Muscle layer of duodenum (tissue), 2 donors: ENCODE results near the gene C14orf180.
"Not testable (repeated sequence)": the region's sequence is repeated elsewhere in the genome, so short reads cannot be mapped to it uniquely, and the experiment has no call there.

ENCODE experiments used
- H3K27ac ChIP-seq: one replicate; pipeline ENCODE4 v1.7.0; 2013; ENCODE audit warnings: mild to moderate bottlenecking, low read length
- H3K27me3 ChIP-seq: one replicate; pipeline ENCODE4 v1.7.0; 2013; ENCODE audit warnings: low read depth, mild to moderate bottlenecking, control low read depth, low read length
- H3K36me3 ChIP-seq, 2 donors: one replicate each; pipeline ENCODE4 v1.7.0; 2013; ENCODE audit warnings: low read length in 2 of 2, control low read depth in 1 of 2, mild to moderate bottlenecking in 1 of 2; ENCODE audit not compliant: insufficient read depth in 2 of 2, control insufficient read depth in 1 of 2
- H3K4me1 ChIP-seq, 2 donors: one replicate each; pipeline ENCODE4 v1.7.0; 2013; ENCODE audit warnings: low read length in 2 of 2, mild to moderate bottlenecking in 2 of 2, control low read depth in 1 of 2, moderate library complexity in 1 of 2; ENCODE audit not compliant: insufficient read depth in 2 of 2, control insufficient read depth in 1 of 2
- H3K4me3 ChIP-seq, 2 donors: one replicate each; pipeline ENCODE4 v1.7.0; 2013; ENCODE audit warnings: low read length in 2 of 2, low read depth in 1 of 2, mild to moderate bottlenecking in 1 of 2
- H3K9me3 ChIP-seq, 2 donors: one replicate each; pipeline ENCODE4 v1.7.0; 2013; ENCODE audit warnings: low read length in 2 of 2, control low read depth in 1 of 2, mild to moderate bottlenecking in 1 of 2; ENCODE audit not compliant: control insufficient read depth in 1 of 2
- donor health status: healthy.

The C14orf180 gene

DNA sequence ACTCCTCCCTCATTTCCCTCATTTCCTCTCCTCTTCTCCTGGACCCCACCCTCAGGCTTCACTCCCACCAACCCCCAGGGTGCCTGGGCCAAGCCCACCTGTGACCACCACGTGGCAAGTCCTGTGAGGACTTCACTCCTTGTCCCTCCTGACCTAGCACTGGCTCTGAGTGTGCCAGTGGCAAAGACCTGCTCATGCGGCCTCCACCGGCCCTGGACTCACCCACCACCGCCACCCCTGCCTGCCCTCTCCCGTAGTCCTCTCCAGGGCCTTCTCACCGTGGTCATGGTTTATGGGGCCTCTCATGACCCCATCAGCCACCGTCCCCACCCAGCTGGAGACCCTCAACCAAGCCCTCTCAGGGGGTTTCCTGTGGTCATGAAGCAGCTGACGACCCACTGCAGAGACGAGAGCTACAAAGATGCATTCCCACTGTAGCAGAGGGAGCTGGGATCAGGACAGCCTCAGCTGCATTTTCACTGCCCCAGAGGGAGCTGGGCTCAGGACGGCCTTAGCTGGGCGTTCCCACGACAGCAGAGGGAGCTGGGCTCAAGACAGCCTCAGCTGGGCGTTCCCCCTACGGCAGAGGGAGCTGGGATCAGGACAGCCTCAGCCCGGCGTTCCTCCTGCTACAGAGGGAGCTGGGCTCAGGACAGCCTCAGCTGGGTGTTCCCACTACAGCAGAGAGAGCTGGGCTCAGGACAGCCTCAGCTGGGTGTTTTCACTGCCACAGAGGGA lies 3.2 kb upstream of the C14orf180 start:
- no peaks in the 10 kb centered on the region for H3K4me1 ChIP-seq
- H3K27me3 ChIP-seq: no peaks in the 10 kb centered on the region
- H3K36me3 ChIP-seq: no peaks in the 10 kb centered on the region
- no peak overlapping the region for H3K4me3 ChIP-seq
- no peak overlapping the region for H3K27ac ChIP-seq
- no peaks in the 10 kb centered on the region for H3K9me3 ChIP-seq

DNA sequence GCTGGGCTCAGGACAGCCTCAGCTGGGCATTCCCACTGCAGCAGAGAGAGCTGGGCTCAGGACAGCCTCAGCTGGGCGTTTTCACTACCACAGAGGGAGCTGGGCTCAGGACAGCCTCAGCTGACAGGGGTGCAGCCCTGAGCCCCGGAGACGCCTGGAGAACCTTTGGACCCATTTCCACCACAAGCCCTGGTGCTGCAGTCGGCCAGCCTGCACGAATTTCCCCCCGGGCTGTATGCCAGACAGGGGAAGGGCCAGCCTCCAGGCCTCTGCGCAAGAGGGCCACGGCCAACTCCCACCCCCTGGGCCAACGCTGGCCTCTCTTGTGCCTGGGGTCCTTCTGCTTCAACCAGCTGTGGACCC lies 2.6 kb upstream of the C14orf180 start:
- Histone ChIP-seq H3K9me3 (no peaks in the 10 kb centered on the region), H3K4me1 (no peaks in the 10 kb centered on the region), H3K27me3 (no peaks in the 10 kb centered on the region), H3K4me3 (no peak overlapping the region), H3K27ac (no peak overlapping the region), H3K36me3 (no peaks in the 10 kb centered on the region)

GRCh38 chr14:104577426-104577825 lies 2.1 kb upstream of the C14orf180 start:
- Histone ChIP-seq H3K27ac (no peak overlapping the region), H3K27me3 (no peaks in the 10 kb centered on the region), H3K4me3 (no peak overlapping the region), H3K4me1 (peaks cover 0 to 3% of the 10 kb centered on the region in 2 donors), H3K9me3 (no peaks in the 10 kb centered on the region), H3K36me3 (no peaks in the 10 kb centered on the region)

DNA sequence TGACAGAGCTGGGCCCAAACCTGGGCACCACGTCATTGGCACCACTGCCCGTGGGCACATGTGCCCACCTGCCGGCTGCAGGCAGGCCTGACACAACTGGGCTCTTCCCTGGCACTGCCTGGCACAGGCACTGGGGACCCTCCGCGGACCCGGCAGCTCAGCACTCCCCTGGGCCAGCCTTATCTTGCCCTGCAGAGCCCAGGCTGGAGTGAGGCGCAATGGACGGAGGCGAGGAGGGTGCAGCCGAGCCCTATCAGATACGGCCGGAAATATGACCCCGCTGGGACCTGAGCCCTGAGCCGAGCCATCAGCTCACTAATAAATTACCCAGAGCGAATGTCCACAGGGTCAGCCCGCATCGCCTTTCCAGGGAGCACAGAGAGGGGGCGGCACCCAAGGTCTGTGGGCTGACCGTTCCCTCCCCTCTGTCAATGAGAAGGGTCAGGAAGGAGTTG lies 1.7 kb upstream of the C14orf180 start:
- Histone ChIP-seq H3K27me3 (no peaks in the 10 kb centered on the region), H3K4me1 (peaks cover 0 to 6% of the 10 kb centered on the region in 2 donors), H3K9me3 (no peaks in the 10 kb centered on the region), H3K4me3 (no peak overlapping the region), H3K36me3 (no peaks in the 10 kb centered on the region), H3K27ac (no peak overlapping the region)

DNA sequence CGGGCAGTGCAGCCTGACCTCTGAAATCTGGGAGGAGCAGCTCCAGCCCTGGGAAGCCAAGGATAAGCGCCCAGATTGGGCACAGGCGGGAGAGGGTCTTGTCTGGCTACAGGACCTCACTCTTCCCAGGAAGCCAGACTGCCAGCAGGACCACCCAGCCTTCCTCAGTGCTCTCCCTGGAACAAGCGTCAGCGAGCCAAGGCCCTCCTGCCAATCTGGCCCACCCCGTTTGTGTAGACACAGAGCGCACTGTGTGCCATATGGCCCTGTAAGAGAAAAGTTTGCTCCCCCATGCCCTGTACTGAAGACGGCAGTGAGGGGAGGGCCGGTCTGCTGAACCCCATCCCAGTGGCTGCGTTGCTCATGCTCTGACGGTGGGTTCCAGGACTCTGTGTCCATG lies 1.2 kb upstream of the C14orf180 start:
- H3K27me3 ChIP-seq: no peaks in the 10 kb centered on the region
- peaks cover 0 to 6% of the 10 kb centered on the region in 2 donors for H3K4me1 ChIP-seq
- no peaks in the 10 kb centered on the region for H3K36me3 ChIP-seq
- H3K9me3 ChIP-seq: no peaks in the 10 kb centered on the region
- no peak overlapping the region for H3K4me3 ChIP-seq
- H3K27ac ChIP-seq: no peak overlapping the region

- not testable (repeated sequence) for H3K9me3 ChIP-seq, H3K27me3 ChIP-seq, H3K4me1 ChIP-seq, H3K36me3 ChIP-seq, H3K4me3 ChIP-seq, H3K27ac ChIP-seq
Measured at GRCh38 chr14:104579939-104580338, 375 bp downstream of the C14orf180 start.

GRCh38 chr14:104580961-104581360 lies 1.4 kb downstream of the C14orf180 start:
- H3K4me3 ChIP-seq: no peak overlapping the region
- no peaks in the 10 kb centered on the region for H3K36me3 ChIP-seq
- no peaks in the 10 kb centered on the region for H3K27me3 ChIP-seq
- peaks cover 0 to 6% of the 10 kb centered on the region in 2 donors for H3K4me1 ChIP-seq
- no peaks in the 10 kb centered on the region for H3K9me3 ChIP-seq
- H3K27ac ChIP-seq: no peak overlapping the region

DNA sequence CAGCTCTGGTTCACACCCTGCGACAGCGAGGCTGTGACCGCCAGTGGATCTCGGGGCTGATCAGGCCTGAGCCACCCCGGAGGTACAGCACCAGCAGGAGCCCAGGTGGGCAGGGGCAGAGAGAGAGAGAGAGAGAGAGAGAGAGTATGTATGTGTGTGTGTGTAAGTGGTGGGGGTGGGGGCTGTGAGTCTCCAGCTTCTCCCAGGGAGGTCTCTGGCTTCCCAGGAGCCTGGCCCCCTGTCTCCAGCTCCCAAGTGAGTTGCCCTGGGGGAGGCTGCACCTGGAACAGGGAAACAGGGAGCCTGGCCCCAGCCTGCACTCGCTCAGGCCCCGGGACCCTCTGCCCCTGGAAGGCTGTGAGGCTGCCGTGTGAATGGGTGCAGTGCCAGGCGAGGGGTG lies 2.0 kb downstream of the C14orf180 start:
- Histone ChIP-seq H3K4me3 (no peak overlapping the region), H3K27ac (no peak overlapping the region), H3K36me3 (no peaks in the 10 kb centered on the region), H3K4me1 (peaks cover 0 to 6% of the 10 kb centered on the region in 2 donors), H3K27me3 (no peaks in the 10 kb centered on the region), H3K9me3 (no peaks in the 10 kb centered on the region)

DNA sequence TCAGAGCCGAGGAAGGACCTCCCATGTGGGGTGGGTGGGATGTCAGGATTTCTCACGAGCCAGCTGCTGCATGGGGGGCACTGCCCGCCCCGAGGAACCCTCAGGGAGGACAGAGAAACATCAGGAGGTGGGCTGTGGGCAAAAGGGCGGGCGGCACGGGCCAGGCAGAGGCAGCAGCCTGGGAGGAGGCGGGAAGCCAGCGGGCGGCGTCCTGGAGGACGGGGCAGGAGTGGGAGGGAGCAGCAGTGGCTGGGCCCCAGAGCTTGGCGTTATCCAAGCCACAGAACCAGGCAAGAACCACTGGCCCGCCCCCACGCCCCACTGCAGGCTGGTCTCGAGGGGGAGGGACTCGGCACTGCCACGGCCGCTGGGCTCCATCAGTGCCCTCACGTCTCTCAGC lies 2.4 kb downstream of the C14orf180 start:
- no peaks in the 10 kb centered on the region for H3K36me3 ChIP-seq
- no peaks in the 10 kb centered on the region for H3K27me3 ChIP-seq
- H3K4me3 ChIP-seq: no peak overlapping the region
- H3K9me3 ChIP-seq: no peaks in the 10 kb centered on the region
- peaks cover 0 to 6% of the 10 kb centered on the region in 2 donors for H3K4me1 ChIP-seq
- H3K27ac ChIP-seq: no peak overlapping the region

DNA sequence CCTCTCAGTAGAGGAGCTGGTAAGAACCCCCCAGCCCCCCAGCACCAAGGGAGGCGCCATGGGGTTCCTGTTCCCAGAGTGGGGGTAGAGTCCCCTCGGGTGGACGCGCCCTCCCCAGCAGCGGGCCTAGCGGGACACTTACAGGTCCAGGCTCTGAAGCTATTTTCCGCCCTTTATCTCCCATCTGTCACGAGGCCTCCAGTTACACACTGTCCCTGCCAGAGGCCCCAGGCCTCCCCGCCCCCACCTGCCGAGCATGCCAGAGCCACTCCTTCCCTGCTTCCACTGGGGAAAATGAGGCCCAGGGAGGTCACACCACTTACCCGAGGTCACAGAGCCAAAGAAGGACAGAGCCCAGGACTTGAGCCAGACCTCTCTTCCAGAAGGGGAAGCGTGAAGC lies 3.1 kb downstream of the C14orf180 start:
- H3K36me3 ChIP-seq: no peaks in the 10 kb centered on the region
- H3K9me3 ChIP-seq: no peaks in the 10 kb centered on the region
- peaks cover 0 to 6% of the 10 kb centered on the region in 2 donors for H3K4me1 ChIP-seq
- no peaks in the 10 kb centered on the region for H3K27me3 ChIP-seq
- no peak overlapping the region for H3K4me3 ChIP-seq
- no peak overlapping the region for H3K27ac ChIP-seq

DNA sequence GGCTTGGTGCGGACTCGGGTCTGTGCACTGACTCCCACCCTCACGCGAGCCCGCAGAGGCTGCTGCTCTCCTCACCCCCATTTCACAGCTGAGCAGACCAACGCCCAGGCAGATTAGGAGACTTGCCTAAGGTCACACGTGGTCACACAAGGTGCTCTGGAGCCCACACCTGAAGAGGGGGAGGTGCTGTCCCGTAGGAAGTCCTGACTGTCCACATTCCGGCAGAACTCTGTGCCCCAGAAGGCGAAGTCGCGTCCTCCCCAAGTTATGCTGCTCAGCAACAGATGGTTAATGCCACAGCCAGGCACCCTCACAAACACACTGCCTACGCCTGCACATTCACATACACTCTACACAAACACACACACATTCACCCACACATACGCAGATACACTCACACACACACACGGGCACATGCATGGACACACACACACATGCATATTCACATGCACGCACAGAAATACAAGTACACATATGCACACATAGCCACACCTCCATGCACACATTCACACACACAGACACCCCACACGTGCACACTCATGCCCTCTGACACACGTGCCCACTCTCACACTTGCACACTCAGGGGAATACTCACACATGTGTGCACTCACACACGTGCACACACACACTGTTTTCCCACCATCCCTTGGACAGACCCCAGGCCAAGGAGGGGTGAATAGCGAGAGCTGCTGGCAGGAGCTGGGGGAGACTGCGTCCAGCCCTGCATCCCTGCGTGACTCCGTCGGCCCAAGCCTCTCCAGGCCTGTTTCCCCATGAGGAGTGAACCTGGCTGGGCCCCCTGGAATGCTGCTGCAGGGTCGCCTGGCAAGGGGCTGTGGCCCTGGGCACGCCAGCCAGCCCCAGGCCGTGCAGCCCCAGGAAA lies 4.1 kb downstream of the C14orf180 start:
- Histone ChIP-seq H3K27me3 (no peaks in the 10 kb centered on the region), H3K4me1 (peaks cover 0 to 6% of the 10 kb centered on the region in 2 donors), H3K9me3 (no peaks in the 10 kb centered on the region), H3K27ac (no peak overlapping the region), H3K4me3 (no peak overlapping the region), H3K36me3 (no peaks in the 10 kb centered on the region)
